Glutamatergic neuron (in vitro differentiated cells): ENCODE measurements around the gene TRIM46. TPM values are rescaled to one million over a fixed set of nuclear protein-coding genes. Genes with fewer than 3 reads are reported as not detected.

ENCODE experiments used
- DNase-seq: peaks from one replicate; pipeline ENCODE4 v3.0.0; 2022
- H3K27ac Mint-ChIP-seq: one replicate; pipeline ENCODE4 v1.8.0; 2020; ENCODE audit warnings: mild to moderate bottlenecking, mixed read lengths, inconsistent platforms; ENCODE audit not compliant: unreplicated experiment
- H3K27me3 Mint-ChIP-seq: one replicate; pipeline ENCODE4 v1.8.0; 2020; ENCODE audit warnings: mild to moderate bottlenecking, moderate library complexity, mixed read lengths, inconsistent platforms; ENCODE audit not compliant: unreplicated experiment
- H3K36me3 Mint-ChIP-seq: one replicate; pipeline ENCODE4 v1.8.0; 2020; ENCODE audit warnings: mild to moderate bottlenecking, mixed read lengths, inconsistent platforms; ENCODE audit not compliant: unreplicated experiment
- H3K4me1 Mint-ChIP-seq: one replicate; pipeline ENCODE4 v1.8.0; 2020; ENCODE audit warnings: mild to moderate bottlenecking, low read depth, mixed read lengths, inconsistent platforms; ENCODE audit not compliant: unreplicated experiment
- H3K4me3 Mint-ChIP-seq: one replicate; pipeline ENCODE4 v1.8.0; 2020; ENCODE audit warnings: mild to moderate bottlenecking, mixed read lengths, inconsistent platforms; ENCODE audit not compliant: unreplicated experiment
- H3K9me3 Mint-ChIP-seq: one replicate; pipeline ENCODE4 v1.8.0; 2020; ENCODE audit warnings: mild to moderate bottlenecking, moderate library complexity, mixed read lengths, inconsistent platforms; ENCODE audit not compliant: unreplicated experiment
- total RNA-seq: library from RNA; stranded (reverse); fragmentation: NEBNext Ultra II Directional; extraction: Animal tissue kit (Norgen Biotek cat#: 25700); gene quantifications from one replicate; pipeline ENCODE4 v1.2.1, GENCODE V29; 2021; ENCODE audit not compliant: unreplicated experiment
- TF ChIP-seq, protein P1 (sequence below): fragments of 200-600 bp; sonication (generic); IDR thresholded peaks from one replicate; pipeline ENCODE4 v1.5.0; 2021; ENCODE audit not compliant: partially characterized antibody, unreplicated experiment

TRIM46 gene
- total RNA-seq, 1 donor from 2014 or later = 30.4 TPM

DNA sequence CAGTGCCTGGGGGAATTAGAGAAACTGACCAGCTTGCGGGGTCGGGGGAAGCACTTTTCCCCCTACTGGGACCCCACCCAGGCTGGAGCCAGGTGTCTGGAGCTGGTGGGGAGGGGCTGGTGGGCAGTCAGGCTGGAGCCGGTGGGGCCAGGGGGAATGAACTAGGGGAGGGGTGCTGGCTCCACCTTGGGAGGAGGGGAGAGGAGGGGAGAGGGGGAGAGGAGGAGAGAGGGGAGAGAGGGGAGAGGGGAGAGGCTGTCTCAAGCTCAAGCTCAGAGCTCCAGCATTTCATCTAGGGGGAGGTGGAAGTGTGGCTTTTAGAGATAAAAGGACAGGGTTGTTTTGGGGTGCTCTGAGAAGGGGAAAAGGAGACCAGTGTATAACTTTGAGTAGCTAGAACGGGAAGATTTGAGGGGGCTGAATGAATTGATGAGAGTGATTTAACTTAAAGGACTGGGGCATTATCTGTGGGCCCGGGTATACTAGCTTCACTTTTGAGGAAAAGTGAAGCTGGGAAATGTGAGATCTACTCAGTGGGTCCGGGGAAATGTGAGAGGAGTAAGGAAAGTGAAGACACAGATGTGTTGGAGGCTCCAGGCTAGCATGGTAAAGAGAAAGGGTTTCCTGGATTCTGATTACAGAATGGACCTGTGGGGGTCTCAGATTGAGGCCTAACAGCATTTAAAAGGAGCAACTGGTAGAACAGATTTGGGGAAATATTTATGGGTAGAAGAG lies 43.2 kb upstream of the TRIM46 start:
- TF ChIP-seq, protein P1, sequence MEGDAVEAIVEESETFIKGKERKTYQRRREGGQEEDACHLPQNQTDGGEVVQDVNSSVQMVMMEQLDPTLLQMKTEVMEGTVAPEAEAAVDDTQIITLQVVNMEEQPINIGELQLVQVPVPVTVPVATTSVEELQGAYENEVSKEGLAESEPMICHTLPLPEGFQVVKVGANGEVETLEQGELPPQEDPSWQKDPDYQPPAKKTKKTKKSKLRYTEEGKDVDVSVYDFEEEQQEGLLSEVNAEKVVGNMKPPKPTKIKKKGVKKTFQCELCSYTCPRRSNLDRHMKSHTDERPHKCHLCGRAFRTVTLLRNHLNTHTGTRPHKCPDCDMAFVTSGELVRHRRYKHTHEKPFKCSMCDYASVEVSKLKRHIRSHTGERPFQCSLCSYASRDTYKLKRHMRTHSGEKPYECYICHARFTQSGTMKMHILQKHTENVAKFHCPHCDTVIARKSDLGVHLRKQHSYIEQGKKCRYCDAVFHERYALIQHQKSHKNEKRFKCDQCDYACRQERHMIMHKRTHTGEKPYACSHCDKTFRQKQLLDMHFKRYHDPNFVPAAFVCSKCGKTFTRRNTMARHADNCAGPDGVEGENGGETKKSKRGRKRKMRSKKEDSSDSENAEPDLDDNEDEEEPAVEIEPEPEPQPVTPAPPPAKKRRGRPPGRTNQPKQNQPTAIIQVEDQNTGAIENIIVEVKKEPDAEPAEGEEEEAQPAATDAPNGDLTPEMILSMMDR = no peak
- Mint-ChIP-seq H3K36me3 (no peaks in the 10 kb centered on the region), H3K27me3 (peaks cover 29% of the 10 kb centered on the region), H3K4me1 (peaks cover 24% of the 10 kb centered on the region), H3K4me3 (peak overlapping the region; percentile 62), H3K9me3 (peaks cover 12% of the 10 kb centered on the region), H3K27ac (peak overlapping the region; percentile 21)
- no peak for DNase-seq

DNA sequence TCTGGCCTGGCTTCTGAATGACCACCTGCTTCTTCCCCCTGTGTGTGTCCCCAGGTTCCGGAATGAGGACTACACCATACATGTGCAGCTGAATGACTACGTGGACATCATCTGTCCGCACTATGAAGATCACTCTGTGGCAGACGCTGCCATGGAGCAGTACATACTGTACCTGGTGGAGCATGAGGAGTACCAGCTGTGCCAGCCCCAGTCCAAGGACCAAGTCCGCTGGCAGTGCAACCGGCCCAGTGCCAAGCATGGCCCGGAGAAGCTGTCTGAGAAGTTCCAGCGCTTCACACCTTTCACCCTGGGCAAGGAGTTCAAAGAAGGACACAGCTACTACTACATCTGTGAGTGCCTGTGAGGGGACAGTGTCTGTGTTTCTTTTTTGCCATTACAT lies 42.4 kb upstream of the TRIM46 start:
- H3K27me3 Mint-ChIP-seq = peaks cover 28% of the 10 kb centered on the region
- H3K9me3 Mint-ChIP-seq = peaks cover 12% of the 10 kb centered on the region
- no peak overlapping the region for H3K27ac Mint-ChIP-seq
- H3K4me3 Mint-ChIP-seq = no peak overlapping the region
- DNase-seq = no peak
- no peaks in the 10 kb centered on the region for H3K36me3 Mint-ChIP-seq
- peaks cover 24% of the 10 kb centered on the region for H3K4me1 Mint-ChIP-seq
- TF ChIP-seq, protein P1 = no peak

GRCh38 chr1:155131856-155132255 lies 41.8 kb upstream of the TRIM46 start:
- H3K9me3 Mint-ChIP-seq = peaks cover 12% of the 10 kb centered on the region
- H3K36me3 Mint-ChIP-seq = no peaks in the 10 kb centered on the region
- peak overlapping the region; percentile 25 for H3K4me3 Mint-ChIP-seq
- no peak overlapping the region for H3K27ac Mint-ChIP-seq
- H3K27me3 Mint-ChIP-seq = peaks cover 26% of the 10 kb centered on the region
- TF ChIP-seq, protein P1 = no peak
- DNase-seq = no peak
- H3K4me1 Mint-ChIP-seq = peaks cover 20% of the 10 kb centered on the region

DNA sequence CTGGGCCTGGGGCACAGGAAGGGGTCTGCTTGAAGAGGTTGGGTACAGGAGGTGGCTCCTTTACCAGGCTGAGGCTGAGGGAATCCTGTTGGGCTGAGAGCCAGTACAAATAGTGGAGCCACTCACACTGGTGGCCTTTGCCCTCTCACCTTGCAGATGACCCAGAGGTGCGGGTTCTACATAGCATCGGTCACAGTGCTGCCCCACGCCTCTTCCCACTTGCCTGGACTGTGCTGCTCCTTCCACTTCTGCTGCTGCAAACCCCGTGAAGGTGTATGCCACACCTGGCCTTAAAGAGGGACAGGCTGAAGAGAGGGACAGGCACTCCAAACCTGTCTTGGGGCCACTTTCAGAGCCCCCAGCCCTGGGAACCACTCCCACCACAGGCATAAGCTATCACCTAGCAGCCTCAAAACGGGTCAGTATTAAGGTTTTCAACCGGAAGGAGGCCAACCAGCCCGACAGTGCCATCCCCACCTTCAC lies 39.8 kb upstream of the TRIM46 start:
- TF ChIP-seq, protein P1 = no peak
- no peak overlapping the region for H3K27ac Mint-ChIP-seq

DNA sequence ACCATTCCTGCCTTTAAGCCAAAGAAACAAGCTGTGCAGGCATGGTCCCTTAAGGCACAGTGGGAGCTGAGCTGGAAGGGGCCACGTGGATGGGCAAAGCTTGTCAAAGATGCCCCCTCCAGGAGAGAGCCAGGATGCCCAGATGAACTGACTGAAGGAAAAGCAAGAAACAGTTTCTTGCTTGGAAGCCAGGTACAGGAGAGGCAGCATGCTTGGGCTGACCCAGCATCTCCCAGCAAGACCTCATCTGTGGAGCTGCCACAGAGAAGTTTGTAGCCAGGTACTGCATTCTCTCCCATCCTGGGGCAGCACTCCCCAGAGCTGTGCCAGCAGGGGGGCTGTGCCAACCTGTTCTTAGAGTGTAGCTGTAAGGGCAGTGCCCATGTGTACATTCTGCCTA lies 39.3 kb upstream of the TRIM46 start:
- Mint-ChIP-seq H3K27me3 (peaks cover 14% of the 10 kb centered on the region), H3K9me3 (peaks cover 8% of the 10 kb centered on the region), H3K27ac (no peak overlapping the region), H3K36me3 (no peaks in the 10 kb centered on the region), H3K4me1 (peaks cover 13% of the 10 kb centered on the region), H3K4me3 (peak overlapping the region; percentile 100)
- DNase-seq = no peak
- TF ChIP-seq, protein P1 = no peak

More for the DNA sequence above, 39.8 kb upstream of the TRIM46 start:
- H3K4me1 Mint-ChIP-seq = peaks cover 13% of the 10 kb centered on the region
- no peaks in the 10 kb centered on the region for H3K36me3 Mint-ChIP-seq
- H3K9me3 Mint-ChIP-seq = peaks cover 8% of the 10 kb centered on the region
- H3K27me3 Mint-ChIP-seq = peaks cover 16% of the 10 kb centered on the region
- DNase-seq = no peak
- peak overlapping the region; percentile 16 for H3K4me3 Mint-ChIP-seq
